ENCODE measurements around the gene AQP5. TPM values are rescaled to one million over a fixed set of nuclear protein-coding genes. Genes with fewer than 3 reads are reported as not detected.

The AQP5 gene
- polyA plus RNA-seq, 3 donors = not detected

DNA sequence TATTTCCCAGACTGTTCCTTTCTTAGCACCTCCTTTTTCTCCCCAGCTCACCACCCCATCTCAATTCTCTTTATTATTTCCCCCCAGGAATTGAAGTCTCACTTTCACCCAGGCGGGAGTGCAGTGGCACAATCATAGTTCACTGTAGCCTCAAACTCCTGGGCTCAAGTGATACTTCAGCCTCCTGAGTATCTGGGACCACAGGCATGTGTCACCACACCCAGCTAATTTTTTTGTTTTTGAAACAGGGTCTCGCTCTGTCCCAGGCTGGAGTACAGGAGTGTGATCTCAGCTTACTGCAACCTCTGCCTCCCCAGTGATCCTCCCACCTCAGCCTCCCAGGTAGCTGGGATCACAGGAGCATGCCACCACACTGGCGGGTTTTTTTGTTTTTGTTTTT is 52.7 kb downstream of the AQP5 start:
- no peak overlapping the region for H3K4me3 Mint-ChIP-seq
- intact Hi-C loops (cut with micrococcal nuclease) = no loop called here
- no peak for DNase-seq
- Histone ChIP-seq H3K9me3 (replicated peaks in 1 of 2; ENCODE audit: control insufficient read depth in 1 of 2, insufficient read depth in 1 of 2, low read length in 2 of 2) (no peaks in the 10 kb centered on the region), H2AFZ (ENCODE audit: insufficient read depth, low read depth, low read length, poor library complexity, severe bottlenecking) (no peak overlapping the region), H3K9ac (ENCODE audit: insufficient read depth, low read length, poor library complexity, severe bottlenecking) (no peak overlapping the region), H3K4me2 (replicated peaks; ENCODE audit: extremely low read depth, low read length, poor library complexity, severe bottlenecking) (no peak overlapping the region), H3K4me1 (ENCODE audit: control insufficient read depth in 1 of 2, insufficient read depth in 2 of 2, low read length in 2 of 2) (peaks cover 18 to 24% of the 10 kb centered on the region in 2 donors), H3K27me3 (ENCODE audit: control insufficient read depth in 2 of 2, insufficient read depth in 2 of 2, low read length in 2 of 2) (no peaks in the 10 kb centered on the region), H3K79me2 (ENCODE audit: insufficient read depth, low read length) (peaks cover 92% of the 10 kb centered on the region), H3K27ac (ENCODE audit: low read depth in 1 of 2, low read length in 2 of 2) (peak overlapping the region in 1 of 2 donors; percentile 52), H4K20me1 (ENCODE audit: insufficient read depth, low read length) (no peaks in the 10 kb centered on the region), H3K36me3 (replicated peaks in 1 of 2; ENCODE audit: control insufficient read depth in 1 of 2, insufficient read depth in 2 of 2, low read length in 2 of 2) (peaks cover 7 to 27% of the 10 kb centered on the region in 2 donors), H3K4me3 (replicated peaks in 1 of 3; ENCODE audit: low read depth in 2 of 3, low read length in 3 of 3) (no peak overlapping the region)
- H3K9me3 Mint-ChIP-seq = no peaks in the 10 kb centered on the region
- H3K36me3 Mint-ChIP-seq = peaks cover 21 to 51% of the 10 kb centered on the region in 2 donors
- peaks cover 29% of the 10 kb centered on the region for H3K4me1 Mint-ChIP-seq
- TF ChIP-seq, protein P1, sequence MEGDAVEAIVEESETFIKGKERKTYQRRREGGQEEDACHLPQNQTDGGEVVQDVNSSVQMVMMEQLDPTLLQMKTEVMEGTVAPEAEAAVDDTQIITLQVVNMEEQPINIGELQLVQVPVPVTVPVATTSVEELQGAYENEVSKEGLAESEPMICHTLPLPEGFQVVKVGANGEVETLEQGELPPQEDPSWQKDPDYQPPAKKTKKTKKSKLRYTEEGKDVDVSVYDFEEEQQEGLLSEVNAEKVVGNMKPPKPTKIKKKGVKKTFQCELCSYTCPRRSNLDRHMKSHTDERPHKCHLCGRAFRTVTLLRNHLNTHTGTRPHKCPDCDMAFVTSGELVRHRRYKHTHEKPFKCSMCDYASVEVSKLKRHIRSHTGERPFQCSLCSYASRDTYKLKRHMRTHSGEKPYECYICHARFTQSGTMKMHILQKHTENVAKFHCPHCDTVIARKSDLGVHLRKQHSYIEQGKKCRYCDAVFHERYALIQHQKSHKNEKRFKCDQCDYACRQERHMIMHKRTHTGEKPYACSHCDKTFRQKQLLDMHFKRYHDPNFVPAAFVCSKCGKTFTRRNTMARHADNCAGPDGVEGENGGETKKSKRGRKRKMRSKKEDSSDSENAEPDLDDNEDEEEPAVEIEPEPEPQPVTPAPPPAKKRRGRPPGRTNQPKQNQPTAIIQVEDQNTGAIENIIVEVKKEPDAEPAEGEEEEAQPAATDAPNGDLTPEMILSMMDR (IDR thresholded peaks at IDR 0.05) = no peak
- WGBS (ENCODE audit: insufficient coverage) = 88% methylated on average over 1 of the region's 3 CpGs
- peak overlapping the region in 4 of 7 donors; percentile 64 to 85 (median 78) for H3K27ac Mint-ChIP-seq
- H3K27me3 Mint-ChIP-seq (ENCODE audit: low read depth in 3 of 3) = no peaks in the 10 kb centered on the region

Other genes with a start within 250 kb of the AQP5 start
- 1,000 to 10,000 TPM in 2 of 3 donors, 100 to 1,000 TPM in 1; 315 to 1,453 (median 1,396) TPM for gene TMBIM6, start 220.3 kb upstream of the AQP5 start, polyA plus RNA-seq
- 10 to 100 TPM in 1 of 3 donors, 1 to 10 TPM in 2; 3.7 to 14.9 (median 6.8) TPM for gene NCKAP5L, start 133.5 kb upstream of the AQP5 start, polyA plus RNA-seq
- 1 to 10 TPM in 2 of 3 donors, under 1 TPM in 1; 0.71 to 1.2 (median 1.0) TPM for gene BCDIN3D, start 118.8 kb upstream of the AQP5 start, polyA plus RNA-seq
- not detected for gene FAIM2, start 58.0 kb upstream of the AQP5 start, polyA plus RNA-seq
- not detected for gene AQP2, start 11.1 kb upstream of the AQP5 start, polyA plus RNA-seq
- under 1 TPM in 1 of 3 donors, not detected in 2; 0.04 TPM for gene AQP6, start 11.1 kb downstream of the AQP5 start, polyA plus RNA-seq
- gene RACGAP1, start 63.6 kb downstream of the AQP5 start, polyA plus RNA-seq = 1 to 10 TPM; 3.1 to 5.4 (median 3.6) TPM
- gene ASIC1, start 95.7 kb downstream of the AQP5 start, polyA plus RNA-seq = not detected
- 10 to 100 TPM in 1 of 3 donors, 1 to 10 TPM in 2; 3.7 to 41.9 (median 7.8) TPM for gene SMARCD1, start 123.5 kb downstream of the AQP5 start, polyA plus RNA-seq
- gene GPD1, start 142.1 kb downstream of the AQP5 start, polyA plus RNA-seq = under 1 TPM in 1 of 3 donors, not detected in 2; 0.08 TPM
- gene COX14, start 150.4 kb downstream of the AQP5 start, polyA plus RNA-seq = 100 to 1,000 TPM in 2 of 3 donors, 10 to 100 TPM in 1; 63.8 to 257 (median 231) TPM
- gene CERS5, start 205.5 kb downstream of the AQP5 start, polyA plus RNA-seq = 10 to 100 TPM; 30.6 to 44.4 (median 38.7) TPM

Data from CD14-positive monocyte (primary cell).